Effector memory CD4-positive, alpha-beta T cell (primary cell): ENCODE measurements around the gene MCTP2.

Source experiments
- DNase-seq, 3 donors: peaks; one replicate each; pipeline ENCODE4 v3.0.0-alpha.2; 2020
- H3K27ac ChIP-seq: 2 replicates; pipeline ENCODE4 v1.7.0; 2013; ENCODE audit warnings: mild to moderate bottlenecking, low read length, moderate library complexity; ENCODE audit not compliant: insufficient read depth, poor library complexity, severe bottlenecking
- H3K27me3 ChIP-seq: replicated peaks from 2 replicates; pipeline ENCODE4 v1.7.0; 2013; ENCODE audit warnings: mild to moderate bottlenecking, low read length; ENCODE audit not compliant: insufficient read depth, control insufficient read depth, poor library complexity, severe bottlenecking
- H3K36me3 ChIP-seq: 2 replicates; pipeline ENCODE4 v1.7.0; 2013; ENCODE audit warnings: mild to moderate bottlenecking, low read length, moderate library complexity; ENCODE audit not compliant: control insufficient read depth, insufficient read depth
- H3K4me1 ChIP-seq: 2 replicates; pipeline ENCODE4 v1.7.0; 2013; ENCODE audit warnings: low read length, mild to moderate bottlenecking; ENCODE audit not compliant: control insufficient read depth, insufficient read depth, poor library complexity, severe bottlenecking
- H3K4me3 ChIP-seq: 2 replicates; pipeline ENCODE4 v1.7.0; 2013; ENCODE audit warnings: low read length, low read depth, mild to moderate bottlenecking; ENCODE audit not compliant: insufficient read depth, poor library complexity, severe bottlenecking
- H3K9me3 ChIP-seq: 2 replicates; pipeline ENCODE4 v1.7.0; 2013; ENCODE audit warnings: mild to moderate bottlenecking, low read length, moderate library complexity; ENCODE audit not compliant: control insufficient read depth

MCTP2 gene

DNA sequence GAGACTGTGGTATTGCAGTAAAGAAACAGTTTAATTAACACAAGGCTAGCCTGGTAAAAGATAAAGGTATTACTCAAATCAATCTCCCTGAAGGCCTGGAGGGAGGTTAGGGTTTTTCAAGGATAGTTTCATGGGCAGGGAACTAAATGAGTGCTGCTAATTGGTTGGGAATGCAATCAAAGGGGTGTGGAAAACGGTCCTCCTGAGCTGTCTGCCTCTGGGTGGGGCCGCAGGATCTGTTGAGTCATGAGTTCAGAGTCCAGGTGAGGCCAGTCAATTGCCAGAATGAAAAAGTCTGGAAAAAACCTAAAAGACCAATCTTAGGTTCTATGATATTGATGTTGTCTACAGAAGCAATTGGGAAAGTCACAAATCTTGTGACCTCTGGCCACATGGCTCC lies 293.2 kb downstream of the MCTP2 start:
- Histone ChIP-seq H3K4me3 (no peak overlapping the region), H3K36me3 (no peaks in the 10 kb centered on the region), H3K27ac (no peak overlapping the region), H3K27me3 (no peaks in the 10 kb centered on the region), H3K9me3 (no peaks in the 10 kb centered on the region), H3K4me1 (no peaks in the 10 kb centered on the region)
- no peak for DNase-seq

GRCh38 chr15:94526071-94526689 lies 294.8 kb downstream of the MCTP2 start:
- Histone ChIP-seq H3K4me1 (no peaks in the 10 kb centered on the region), H3K36me3 (no peaks in the 10 kb centered on the region), H3K27ac (no peak overlapping the region), H3K4me3 (no peak overlapping the region), H3K27me3 (no peaks in the 10 kb centered on the region), H3K9me3 (no peaks in the 10 kb centered on the region)
- no peak for DNase-seq

DNA sequence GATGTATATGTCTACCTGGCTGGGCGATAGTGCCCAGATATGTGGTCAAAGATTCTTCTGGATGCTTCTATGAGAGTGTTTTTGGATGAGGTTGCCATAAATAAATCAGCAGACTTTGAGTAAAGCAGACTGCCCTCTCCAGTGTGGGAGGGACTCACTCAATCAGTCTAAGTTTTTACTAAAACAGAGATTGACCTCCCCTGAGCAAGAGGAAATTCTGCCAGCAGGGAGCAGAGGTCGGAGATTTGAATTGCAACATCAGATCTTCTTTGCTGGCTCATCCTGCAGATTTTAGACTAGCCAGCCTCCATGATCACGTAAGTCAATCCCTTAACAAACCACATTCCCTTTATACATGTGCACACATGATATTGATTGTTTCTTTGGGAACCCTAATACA lies 300.9 kb downstream of the MCTP2 start:
- DNase-seq: no peak
- no peak overlapping the region for H3K27ac ChIP-seq
- no peaks in the 10 kb centered on the region for H3K9me3 ChIP-seq
- no peaks in the 10 kb centered on the region for H3K4me1 ChIP-seq
- H3K4me3 ChIP-seq: no peak overlapping the region
- no peaks in the 10 kb centered on the region for H3K36me3 ChIP-seq
- H3K27me3 ChIP-seq: peaks cover 3% of the 10 kb centered on the region
